Natural killer cell (primary cell): Measurements from ENCODE around the gene NCKAP1. TPM values are rescaled to one million over a fixed set of nuclear protein-coding genes. Genes with fewer than 3 reads are reported as not detected.

ENCODE experiments used
- ATAC-seq, 3 donors: fragments of 150-1000 bp in 2 of 3; fragments of 200-7000 bp in 1 of 3; cut with Tn5 transposase; 1 replicate in 1 of 3; 2 replicates in 2 of 3; pipeline ENCODE4 v1.10.0; 2021; ENCODE audit warnings: mild to moderate bottlenecking in 2 of 3, moderate library complexity in 2 of 3
- DNase-seq, 2 donors: peaks; one replicate each; pipeline versions ENCODE4 v3.0.0 to v3.0.0-alpha.2; 2013 to 2021; ENCODE audit warnings: mixed read lengths in 1 of 2
- H3K27ac ChIP-seq: one replicate; pipeline ENCODE4 v1.5.1; 2013; ENCODE audit warnings: mild to moderate bottlenecking, low read length
- H3K27me3 ChIP-seq: one replicate; pipeline ENCODE4 v1.6.1; 2013; ENCODE audit warnings: low read length; ENCODE audit not compliant: control insufficient read depth, insufficient read depth
- H3K36me3 ChIP-seq: one replicate; pipeline ENCODE4 v1.6.1; 2013; ENCODE audit warnings: low read length; ENCODE audit not compliant: control insufficient read depth, insufficient read depth
- H3K4me1 ChIP-seq: one replicate; pipeline ENCODE4 v1.6.1; 2013; ENCODE audit warnings: low read length; ENCODE audit not compliant: control insufficient read depth, insufficient read depth
- H3K4me3 ChIP-seq: one replicate; pipeline ENCODE4 v1.5.1; 2013; ENCODE audit warnings: low read length
- H3K9me3 ChIP-seq: one replicate; pipeline ENCODE4 v1.6.1; 2013; ENCODE audit warnings: low read length; ENCODE audit not compliant: control insufficient read depth, insufficient read depth
- H3K27ac Mint-ChIP-seq, 2 donors: one replicate each; pipeline ENCODE4 v1.8.0; 2022; ENCODE audit warnings: mild to moderate bottlenecking in 2 of 2, mixed read lengths in 2 of 2, moderate library complexity in 1 of 2
- H3K27me3 Mint-ChIP-seq, 2 donors: one replicate each; pipeline ENCODE4 v1.8.0; 2022; ENCODE audit warnings: low read depth in 2 of 2, mixed read lengths in 2 of 2
- H3K36me3 Mint-ChIP-seq: one replicate; pipeline ENCODE4 v1.8.0; 2022; ENCODE audit warnings: mixed read lengths
- H3K4me1 Mint-ChIP-seq, 2 donors: one replicate each; pipeline ENCODE4 v1.8.0; 2022; ENCODE audit warnings: mixed read lengths in 2 of 2
- H3K4me3 Mint-ChIP-seq: one replicate; pipeline ENCODE4 v1.8.0; 2022; ENCODE audit warnings: mild to moderate bottlenecking, moderate library complexity, mixed read lengths
- H3K9me3 Mint-ChIP-seq, 2 donors: one replicate each; pipeline ENCODE4 v1.8.0; 2022; ENCODE audit warnings: mixed read lengths in 2 of 2
- CTCF ChIP-seq: fragments of 200-600 bp; IDR thresholded peaks from one replicate; pipeline ENCODE4 v1.8.0; 2022; ENCODE audit warnings: antibody characterized with exemption
- WGBS: methylation state at CpG from one replicate; pipeline ENCODE4 v1.1.7; 2013; ENCODE audit warnings: missing lambda C conversion rate; ENCODE audit not compliant: insufficient coverage; 5-methylcytosine and 5-hydroxymethylcytosine counted together
- intact Hi-C: fragments of 100-400 bp; cut with micrococcal nuclease; formaldehyde crosslinking; loops from one replicate; pipeline ENCODE4 v1.14.2; 2022
- total RNA-seq, 4 donors: library from RNA; stranded (reverse); fragments of 120-200 nt in 1 of 4; gene quantifications; one replicate each; pipeline versions ENCODE4 v1.2.3 to v1.2.4, GENCODE V29; 2013 to 2022

NCKAP1 gene
- total RNA-seq, 3 donors from 2014 or later (not counting 1 experiment from before 2014, with no cell fraction given) = 8.4 to 12.3 (median 10.4) TPM

DNA sequence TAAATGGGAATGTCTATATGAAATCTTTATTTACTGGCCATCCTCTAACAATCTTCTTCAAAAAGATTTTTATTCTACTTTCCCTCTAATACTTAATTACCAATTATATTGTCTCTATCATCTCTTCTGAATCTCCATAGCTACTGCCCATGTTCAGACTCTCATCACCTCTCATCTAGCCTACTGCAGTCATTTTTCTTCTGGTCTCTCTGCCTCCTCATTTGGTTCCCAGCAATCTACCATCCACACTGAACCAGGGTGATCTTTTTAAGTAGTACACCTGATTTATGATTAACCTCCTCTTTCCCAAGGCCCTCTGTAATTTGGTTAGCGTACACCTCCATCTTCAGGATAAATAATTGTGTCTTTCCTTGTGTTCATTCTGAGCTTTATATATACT lies 57.6 kb downstream of the NCKAP1 start:
- H3K4me3 ChIP-seq = no peak overlapping the region
- H3K27ac ChIP-seq = no peak overlapping the region
- no peak for TF ChIP-seq CTCF
- Mint-ChIP-seq H3K9me3 (no peaks in the 10 kb centered on the region), H3K27me3 (no peaks in the 10 kb centered on the region), H3K36me3 (no peaks in the 10 kb centered on the region), H3K4me3 (no peak overlapping the region), H3K27ac (no peak overlapping the region), H3K4me1 (no peaks in the 10 kb centered on the region)
- 100% methylated on average over 1 of the region's 1 CpG for WGBS
- H3K27me3 ChIP-seq = no peaks in the 10 kb centered on the region
- no peaks in the 10 kb centered on the region for H3K36me3 ChIP-seq
- no peaks in the 10 kb centered on the region for H3K4me1 ChIP-seq
- DNase-seq = no peak
- H3K9me3 ChIP-seq = no peaks in the 10 kb centered on the region
- intact Hi-C loops = loop anchor here (1.0 to 5.0 kb wide), 3 partner anchors 313 to 1238 kb away; no protein-coding TSS in a partner anchor
- ATAC-seq = no peak

GRCh38 chr2:182980115-182980514 lies 58.1 kb downstream of the NCKAP1 start:
- Histone ChIP-seq H3K27me3 (no peaks in the 10 kb centered on the region), H3K27ac (no peak overlapping the region), H3K4me3 (no peak overlapping the region), H3K4me1 (no peaks in the 10 kb centered on the region), H3K9me3 (no peaks in the 10 kb centered on the region), H3K36me3 (no peaks in the 10 kb centered on the region)
- no peak overlapping the region for H3K27ac Mint-ChIP-seq
- H3K36me3 Mint-ChIP-seq = no peaks in the 10 kb centered on the region
- H3K4me1 Mint-ChIP-seq = no peaks in the 10 kb centered on the region
- H3K27me3 Mint-ChIP-seq = no peaks in the 10 kb centered on the region
- H3K4me3 Mint-ChIP-seq = no peak overlapping the region
- no peaks in the 10 kb centered on the region for H3K9me3 Mint-ChIP-seq
- intact Hi-C loops = loop anchor here (1.0 to 5.0 kb wide), 3 partner anchors 313 to 1238 kb away; no protein-coding TSS in a partner anchor
- TF ChIP-seq CTCF = peak; percentile 80
- peak in 1 of 2 donors; percentile 36 for DNase-seq
- ATAC-seq = peak in 1 of 3 donors; percentile 59

DNA sequence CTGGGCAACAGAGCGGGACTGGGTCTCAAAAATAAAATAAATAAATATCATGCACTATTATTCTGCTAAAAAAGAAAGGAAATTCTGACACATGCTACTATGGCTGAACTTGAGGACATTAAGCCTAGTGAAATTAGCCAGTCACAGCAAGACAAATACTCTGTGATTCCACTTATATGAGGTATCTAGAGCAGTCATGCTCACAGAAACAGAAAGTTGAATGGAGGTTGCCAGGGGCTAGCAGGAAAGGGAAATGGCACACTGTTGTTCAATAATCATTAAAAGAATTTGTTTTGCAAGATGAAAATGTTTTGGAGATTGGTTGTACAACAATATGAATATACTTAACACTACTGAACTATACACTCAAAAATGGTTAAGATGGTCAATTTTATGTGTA lies 60.8 kb downstream of the NCKAP1 start:
- H3K27ac Mint-ChIP-seq = no peak overlapping the region
- H3K36me3 Mint-ChIP-seq = no peaks in the 10 kb centered on the region
- Histone ChIP-seq H3K36me3 (no peaks in the 10 kb centered on the region), H3K27me3 (no peaks in the 10 kb centered on the region), H3K27ac (no peak overlapping the region), H3K9me3 (no peaks in the 10 kb centered on the region), H3K4me3 (no peak overlapping the region), H3K4me1 (no peaks in the 10 kb centered on the region)
- DNase-seq (no peak), ATAC-seq (no peak)
- intact Hi-C loops = no loop called here
- no peaks in the 10 kb centered on the region for H3K27me3 Mint-ChIP-seq
- H3K4me3 Mint-ChIP-seq = no peak overlapping the region
- no peaks in the 10 kb centered on the region for H3K9me3 Mint-ChIP-seq
- 100% methylated on average over 1 of the region's 1 CpG for whole genome bisulfite sequencing
- TF ChIP-seq CTCF = no peak
- no peaks in the 10 kb centered on the region for H3K4me1 Mint-ChIP-seq
